H1 (cell line): ENCODE measurements around the gene GPM6B. TPM values are rescaled to one million over a fixed set of nuclear protein-coding genes. Genes with fewer than 3 reads are reported as not detected.

Experiments
- CTCF ChIA-PET: fragments of 300-600 bp; sonication (Branson Sonifier 250); formaldehyde crosslinking; loops from one replicate; lab custom pipeline; 2021; ENCODE audit not compliant: partially characterized antibody; lab: Charles Lee
- POLR2A ChIA-PET: fragments of 300-600 bp; sonication (Branson Sonifier 250); formaldehyde crosslinking; loops from one replicate; lab custom pipeline; 2021; ENCODE audit warnings: inconsistent platforms; ENCODE audit not compliant: partially characterized antibody; lab: Charles Lee
- DNase-seq, 2 experiments: peaks; one replicate each; pipeline versions ENCODE4 v3.0.0 to v3.0.0-alpha.2; 2010 to 2022; ENCODE audit warnings: low spot score in 2 of 2, low read depth in 1 of 2, mixed read lengths in 1 of 2
- FAIRE-seq: peaks from 2 replicates; lab custom pipeline; 2011; peaks lifted over from hg19 to GRCh38; lab: Jason Lieb, UNC
- H2AFZ ChIP-seq: 2 replicates; pipeline ENCODE4 v1.8.1; 2012; ENCODE audit warnings: low read length, inconsistent platforms
- H2AK5ac ChIP-seq: 2 replicates; pipeline ENCODE4 v1.6.1; 2013; ENCODE audit warnings: low read depth, low read length
- H2BK120ac ChIP-seq: replicated peaks from 2 replicates; pipeline ENCODE3; 2013; ENCODE audit warnings: low read depth, low read length, inconsistent platforms
- H2BK12ac ChIP-seq: 2 replicates; pipeline ENCODE4 v1.6.1; 2013; ENCODE audit warnings: low read depth, low read length
- H2BK15ac ChIP-seq: 2 replicates; pipeline ENCODE4 v1.6.1; 2013; ENCODE audit warnings: low read length
- H2BK20ac ChIP-seq: 2 replicates; pipeline ENCODE4 v1.6.1; 2013; ENCODE audit warnings: low read length
- H2BK5ac ChIP-seq: 2 replicates; pipeline ENCODE4 v1.6.1; 2013; ENCODE audit warnings: low read depth, low read length
- H3K14ac ChIP-seq: 2 replicates; pipeline ENCODE4 v1.6.1; 2013; ENCODE audit warnings: inconsistent platforms; ENCODE audit not compliant: insufficient read length
- H3K18ac ChIP-seq: 2 replicates; pipeline ENCODE4 v1.6.1; 2013; ENCODE audit warnings: low read length; ENCODE audit errors: extremely low read depth
- H3K23ac ChIP-seq: 2 replicates; pipeline ENCODE4 v1.6.1; 2013; ENCODE audit warnings: inconsistent platforms; ENCODE audit not compliant: insufficient read length
- H3K23me2 ChIP-seq: 2 replicates; pipeline ENCODE4 v1.6.1; 2013; ENCODE audit warnings: low read depth, low read length
- H3K27ac ChIP-seq: 2 replicates; pipeline ENCODE4 v1.6.1; 2011; ENCODE audit warnings: low read depth, low read length, inconsistent platforms
- H3K27me3 ChIP-seq, 4 experiments: replicated peaks in 1 of 4; 1 replicate in 1 of 4; 2 replicates in 3 of 4; pipeline versions ENCODE4 v1.6.1 to v1.8.1; 2011 to 2013; ENCODE audit warnings: low read length in 3 of 4, mild to moderate bottlenecking in 3 of 4, inconsistent platforms in 2 of 4, mixed read lengths in 2 of 4, moderate library complexity in 1 of 4; ENCODE audit not compliant: control insufficient read depth in 3 of 4, insufficient read depth in 3 of 4; ENCODE audit errors: extremely low read depth in 1 of 4
- H3K36me3 ChIP-seq, 4 experiments: 2 replicates each; pipeline versions ENCODE4 v1.6.1 to v1.8.1; 2011 to 2013; ENCODE audit warnings: mild to moderate bottlenecking in 4 of 4, low read length in 3 of 4, moderate library complexity in 2 of 4, control low read depth in 1 of 4, inconsistent platforms in 1 of 4; ENCODE audit not compliant: insufficient read depth in 4 of 4, control insufficient read depth in 2 of 4
- H3K4ac ChIP-seq: replicated peaks from 2 replicates; pipeline ENCODE3; 2013; ENCODE audit warnings: low read length, low read depth, mixed read lengths, inconsistent platforms; ENCODE audit not compliant: insufficient read length
- H3K4me1 ChIP-seq, 4 experiments: replicated peaks in 1 of 4; 1 replicate in 1 of 4; 2 replicates in 3 of 4; pipeline versions ENCODE4 v1.6.1 to v1.8.1; 2011 to 2013; ENCODE audit warnings: low read length in 3 of 4, inconsistent platforms in 2 of 4, mixed read lengths in 1 of 4; ENCODE audit not compliant: insufficient read depth in 4 of 4, control insufficient read depth in 3 of 4
- H3K4me2 ChIP-seq, 2 experiments: 2 replicates each; pipeline versions ENCODE4 v1.6.1 to v1.8.1; 2011 to 2013; ENCODE audit warnings: low read depth in 2 of 2, low read length in 2 of 2, control low read depth in 1 of 2, inconsistent platforms in 1 of 2, mild to moderate bottlenecking in 1 of 2; ENCODE audit not compliant: insufficient read depth in 1 of 2
- H3K4me3 ChIP-seq, 4 experiments: fragments of 200-600, 300-600 bp in 1 of 4; sonication (generic), shearing (Covaris generic), sonication (Bioruptor Twin) in 1 of 4; 2 replicates each; pipeline versions ENCODE4 v1.5.1 to v1.8.1; 2011 to 2016; ENCODE audit warnings: low read length in 4 of 4, low read depth in 3 of 4, control low read depth in 2 of 4, inconsistent platforms in 2 of 4, mild to moderate bottlenecking in 2 of 4, mixed read lengths in 1 of 4, moderate library complexity in 1 of 4; ENCODE audit not compliant: insufficient read depth in 2 of 4; ENCODE audit errors: extremely low read depth in 1 of 4
- H3K56ac ChIP-seq: replicated peaks from 2 replicates; pipeline ENCODE3; 2013; ENCODE audit warnings: low read depth, mild to moderate bottlenecking, mixed read lengths, low read length, inconsistent platforms; ENCODE audit not compliant: insufficient read length
- H3K79me1 ChIP-seq: 2 replicates; pipeline ENCODE4 v1.6.1; 2013; ENCODE audit warnings: low read depth, low read length, control low read depth
- H3K79me2 ChIP-seq, 2 experiments: 2 replicates each; pipeline versions ENCODE4 v1.6.1 to v1.8.1; 2012 to 2013; ENCODE audit warnings: low read length in 2 of 2, mild to moderate bottlenecking in 2 of 2, inconsistent platforms in 1 of 2; ENCODE audit not compliant: insufficient read depth in 2 of 2, control insufficient read depth in 1 of 2
- H3K9ac ChIP-seq, 4 experiments: replicated peaks in 1 of 4; 1 replicate in 1 of 4; 2 replicates in 3 of 4; pipeline versions ENCODE4 v1.6.1 to v1.8.1; 2011 to 2013; ENCODE audit warnings: low read depth in 3 of 4, low read length in 3 of 4, control low read depth in 2 of 4, mild to moderate bottlenecking in 2 of 4, moderate library complexity in 2 of 4, inconsistent platforms in 1 of 4; ENCODE audit errors: extremely low read depth in 1 of 4
- H3K9me3 ChIP-seq, 2 experiments: 2 replicates each; pipeline versions ENCODE4 v1.6.1 to v1.8.1; 2012 to 2013; ENCODE audit warnings: mild to moderate bottlenecking in 2 of 2, moderate library complexity in 2 of 2, control low read depth in 1 of 2, inconsistent platforms in 1 of 2, low read depth in 1 of 2, low read length in 1 of 2, mixed read lengths in 1 of 2; ENCODE audit not compliant: insufficient read depth in 2 of 2
- H4K20me1 ChIP-seq, 2 experiments: replicated peaks in 1 of 2; 2 replicates each; pipeline versions ENCODE3 to v1.8.1; 2011 to 2013; ENCODE audit warnings: inconsistent platforms in 2 of 2, low read length in 2 of 2, mild to moderate bottlenecking in 1 of 2; ENCODE audit not compliant: insufficient read depth in 2 of 2, control insufficient read depth in 1 of 2
- H4K5ac ChIP-seq: 2 replicates; pipeline ENCODE4 v1.6.1; 2013; ENCODE audit warnings: low read length, low read depth, mixed read lengths, inconsistent platforms; ENCODE audit not compliant: insufficient read length
- H4K8ac ChIP-seq: 2 replicates; pipeline ENCODE4 v1.8.0; 2013; ENCODE audit warnings: mild to moderate bottlenecking, moderate library complexity, low read length, inconsistent platforms; ENCODE audit not compliant: insufficient read depth; ENCODE audit errors: extremely low read depth
- H4K91ac ChIP-seq: replicated peaks from 2 replicates; pipeline ENCODE3; 2013; ENCODE audit warnings: low read length, mixed read lengths, inconsistent platforms; ENCODE audit not compliant: insufficient read length
- BACH1 ChIP-seq: IDR thresholded peaks from 2 replicates; pipeline ENCODE4 v1.6.1; 2012; ENCODE audit warnings: low read length, improper control_type of control experiment
- CEBPB ChIP-seq: IDR thresholded peaks from 2 replicates; pipeline ENCODE4 v1.6.1; 2012; ENCODE audit warnings: low read depth, low read length
- PHF8 ChIP-seq: fragments of 200-600 bp; sonication (generic); conservative IDR thresholded peaks from 2 replicates; pipeline ENCODE4 v1.7.1; 2012; ENCODE audit warnings: low read depth, mild to moderate bottlenecking, inconsistent platforms, low read length, moderate library complexity
- WGBS, 2 experiments: shearing (Covaris generic) in 1 of 2; methylation state at CpG; one replicate each; pipeline versions ENCODE4 v1.1.6 to v1.1.7; 2013 to 2015; ENCODE audit warnings: low lambda C conversion rate in 2 of 2, mixed read lengths in 2 of 2, inconsistent platforms in 1 of 2, low coverage in 1 of 2, missing lambda C conversion rate in 1 of 2; ENCODE audit not compliant: insufficient replicate concordance in 2 of 2, insufficient coverage in 1 of 2, insufficient read length in 1 of 2; ENCODE audit errors: extremely low coverage in 1 of 2, missing lambda C conversion rate in 1 of 2; 5-methylcytosine and 5-hydroxymethylcytosine counted together
- polyA plus RNA-seq, 7 experiments: library from polyadenylated mRNA; depleted of rRNA in 3 of 7; stranded (reverse) in 5 of 7; unstranded in 2 of 7; fragments of >200 nt in 5 of 7; fragments of 200-250 nt in 2 of 7; gene quantifications; 1 replicate in 5 of 7; 2 replicates in 1 of 7; 4 replicates in 1 of 7; pipeline versions ENCODE4 v1.2.1 to v1.2.3, GENCODE V29; 2011 to 2013; ENCODE audit warnings: missing spikeins in 2 of 7, mixed read lengths in 2 of 7
- total RNA-seq: library from RNA; stranded (reverse); fragmentation: NEBNext Ultra II Directional; extraction: Animal tissue kit (Norgen Biotek cat#: 25700); gene quantifications from 2 replicates; pipeline ENCODE4 v1.2.1, GENCODE V29; 2021

Gene GPM6B
- total and polyA plus RNA-seq, 2 of the 8 experiments (the other 6 are each of a cell fraction or from before 2014, with no cell fraction given), result 132 to 175 TPM

DNA sequence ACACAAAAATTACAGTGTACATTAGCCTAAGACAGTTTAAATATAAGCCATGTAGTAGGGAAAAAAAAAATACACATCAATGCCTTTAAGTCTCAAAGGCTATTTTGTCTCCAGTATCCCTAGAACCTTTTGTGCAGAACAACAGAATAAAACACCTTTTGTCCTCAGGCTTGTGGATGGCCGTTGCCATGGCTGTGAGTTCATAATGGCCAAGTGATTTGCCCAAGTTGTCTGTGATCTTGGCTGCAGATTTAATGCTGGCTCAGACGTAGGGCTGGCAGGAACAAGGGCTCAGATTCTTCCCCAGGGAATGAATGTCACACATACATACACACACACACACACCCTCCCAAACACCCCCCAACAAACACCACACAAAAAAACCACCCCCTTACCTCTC lies 25.3 kb downstream of the GPM6B start:
- H4K20me1 ChIP-seq, result no peaks in the 10 kb centered on the region
- H3K79me2 ChIP-seq, result peaks cover 0 to 15% of the 10 kb centered on the region in 2 experiments; a peak in 2 of 4 replicates
- H3K36me3 ChIP-seq, result no peaks in the 10 kb centered on the region
- H2BK5ac ChIP-seq, result no peak overlapping the region
- H3K4me1 ChIP-seq, result peaks cover 0 to 7% (median 0%) of the 10 kb centered on the region in 4 experiments; a peak in 2 of 7 replicates
- no peak overlapping the region for H2BK12ac ChIP-seq
- TF ChIP-seq PHF8 (no peak), BACH1 (no peak), CEBPB (no peak)
- TF ChIP-seq, all 59 proteins: peak for 0
- Histone ChIP-seq H3K4me2 (no peak overlapping the region), H3K23ac (no peak overlapping the region), H2BK120ac (no peak overlapping the region), H2BK20ac (no peak overlapping the region), H2BK15ac (no peak overlapping the region), H4K5ac (no peak overlapping the region), H2AK5ac (no peak overlapping the region), H3K23me2 (no peaks in the 10 kb centered on the region), H2AFZ (no peak overlapping the region), H3K27ac (no peak overlapping the region), H3K18ac (no peak overlapping the region), H3K4me3 (no peak overlapping the region), H3K14ac (no peak overlapping the region), H4K91ac (no peak overlapping the region), H3K56ac (no peak overlapping the region), H3K9ac (no peak overlapping the region), H3K9me3 (no peaks in the 10 kb centered on the region), H3K27me3 (no peaks in the 10 kb centered on the region), H3K4ac (no peak overlapping the region), H4K8ac (no peak overlapping the region), H3K79me1 (no peaks in the 10 kb centered on the region)
- WGBS, 2 experiments, result 86% methylated on average over 2 of the region's 2 CpGs; no CpG with 5 or more reads in 1 of the 2 experiments
- ChIA-PET CTCF (interaction anchor here (0.9 to 1.3 kb wide), 2 partner anchors 240 to 284 kb away, joined by 3 to 5 read pairs; no protein-coding TSS in a partner anchor), POLR2A (no interaction called here)
- DNase-seq, result no peak
- no peak for FAIRE-seq
